LNCAP (cell line): Measurements from ENCODE around the gene TMEM170A.

ENCODE experiments used
- CTCF ChIP-seq: fragments of 450-650 bp; IDR thresholded peaks from 2 replicates; pipeline ENCODE4 v1.5.1; 2017; ENCODE audit warnings: mild to moderate bottlenecking

The TMEM170A gene

GRCh38 chr16:75495076-75495674 lies 30.7 kb upstream of the TMEM170A start, which contains the start of gene CHST6:
Gene CHST6, minus strand, starts transcription at chr16:75495441. Its CDS starts 15,613 bp downstream, at chr16:75479828.
- TF ChIP-seq CTCF, result no peak

- TF ChIP-seq CTCF, result no peak
Measured at GRCh38 chr16:75494661-75495075, 30.2 kb upstream of the TMEM170A start.

GRCh38 chr16:75494184-75494583 lies 29.7 kb upstream of the TMEM170A start:
- TF ChIP-seq CTCF, result no peak

- peak; percentile 48 for TF ChIP-seq CTCF
Measured at GRCh38 chr16:75491876-75492275, 27.4 kb upstream of the TMEM170A start.

GRCh38 chr16:75488322-75488721 lies 23.8 kb upstream of the TMEM170A start:
- TF ChIP-seq CTCF, result no peak

- no peak for TF ChIP-seq CTCF
Measured at GRCh38 chr16:75486676-75487313, 22.3 kb upstream of the TMEM170A start.

- no peak for TF ChIP-seq CTCF
Measured at GRCh38 chr16:75486014-75486675, 21.7 kb upstream of the TMEM170A start.
